Fibroblast of skin of abdomen (primary cell): Measurements from ENCODE around the gene PRM1. TPM values are rescaled to one million over a fixed set of nuclear protein-coding genes. Genes with fewer than 3 reads are reported as not detected.
A peak's percentile ranks its signal among the peaks of the same experiment; 100 is the strongest.

ENCODE experiments used
- DNase-seq: peaks from one replicate; pipeline ENCODE4 v3.0.0-alpha.2; 2013
- polyA plus RNA-seq, 2 experiments: library from polyadenylated mRNA; unstranded; fragments of 120-200 nt; gene quantifications; one replicate each; pipeline ENCODE4 v1.2.1, GENCODE V29; 2013; ENCODE audit not compliant: insufficient read length in 2 of 2

The PRM1 gene, protein sequence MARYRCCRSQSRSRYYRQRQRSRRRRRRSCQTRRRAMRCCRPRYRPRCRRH
- not detected for polyA plus RNA-seq (2013, experiment 1 of 2; ENCODE audit: insufficient read length)
- polyA plus RNA-seq (2013, experiment 2 of 2; ENCODE audit: insufficient read length), result not detected

DNA sequence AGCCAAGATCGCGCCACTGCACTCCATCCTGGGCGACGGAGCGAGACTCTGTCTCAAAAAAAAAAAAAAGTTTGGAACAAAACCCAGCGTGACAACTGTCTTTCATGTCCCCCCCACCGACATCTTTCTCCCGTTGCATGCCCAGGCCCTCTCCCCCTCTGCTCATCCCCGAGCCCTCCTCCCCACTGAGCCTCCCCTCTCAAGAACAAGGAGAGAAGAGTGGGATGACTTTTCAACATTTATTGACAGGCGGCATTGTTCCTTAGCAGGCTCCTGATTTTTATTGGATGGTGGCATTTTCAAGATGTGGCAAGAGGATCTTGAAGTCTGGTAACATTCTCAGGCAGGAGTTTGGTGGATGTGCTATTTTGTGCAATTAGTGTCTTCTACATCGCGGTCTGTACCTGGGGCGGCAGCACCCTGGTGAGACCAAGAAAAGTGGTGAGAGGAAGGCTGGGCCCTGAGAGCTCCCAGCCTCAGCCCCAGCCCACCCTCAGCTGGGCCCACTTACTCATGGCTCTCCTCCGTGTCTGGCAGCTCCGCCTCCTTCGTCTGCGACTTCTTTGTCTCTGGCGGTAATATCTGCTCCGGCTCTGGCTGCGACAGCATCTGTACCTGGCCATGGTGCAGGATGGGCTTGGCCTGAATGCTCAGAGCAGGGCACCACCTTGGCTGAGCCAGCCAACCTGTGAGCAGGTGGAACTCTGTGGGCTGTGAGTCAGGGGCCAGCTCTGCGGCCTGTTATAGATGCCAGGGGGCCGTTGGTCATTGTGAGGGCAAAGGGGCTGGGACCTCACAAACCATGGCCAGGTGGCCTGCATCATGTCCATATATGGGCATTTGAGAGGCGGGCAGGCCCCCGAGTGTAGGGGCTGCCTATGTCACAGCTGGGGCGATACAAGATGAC is at the start of gene PRM1:
TSS of gene PRM1 (minus strand) at position 715 of the 907 bp plus-strand sequence. CDS start at position 623, 92 bp downstream.
- DNase-seq, result no peak

DNA sequence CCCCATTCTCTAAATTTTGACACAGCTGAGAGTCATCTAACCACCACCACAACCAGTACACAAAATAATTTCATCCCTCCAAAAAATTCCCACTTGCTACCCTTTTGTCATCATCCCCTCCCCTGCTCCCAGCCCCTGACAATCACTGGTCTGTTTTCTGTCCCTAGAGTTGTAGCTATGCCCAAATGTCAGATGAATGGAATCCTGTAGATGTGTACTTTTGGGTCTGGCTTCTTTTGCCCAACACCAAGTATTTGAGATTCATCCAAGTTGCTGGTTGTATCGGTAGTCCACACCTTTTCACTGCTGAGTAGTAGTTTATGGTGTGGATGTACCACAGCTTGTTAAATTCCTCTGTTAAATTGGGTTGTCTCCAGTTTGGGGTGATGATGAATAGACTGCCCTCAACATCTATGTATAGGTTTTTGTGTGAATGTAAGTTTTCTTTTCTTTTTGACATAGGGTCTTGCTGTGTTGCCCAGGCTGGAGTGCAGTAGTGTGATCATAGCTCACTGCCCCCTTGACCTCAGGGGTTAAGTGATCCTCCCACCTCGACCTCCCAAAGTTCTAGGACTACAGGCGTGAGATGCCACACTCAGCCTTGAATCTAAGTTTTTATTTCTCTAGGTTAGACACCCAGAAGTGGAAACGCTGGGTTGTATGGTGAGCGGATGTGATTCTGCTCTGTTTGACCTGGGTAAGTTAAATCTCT is 49.6 kb upstream of the PRM1 start:
- DNase-seq, result no peak

DNA sequence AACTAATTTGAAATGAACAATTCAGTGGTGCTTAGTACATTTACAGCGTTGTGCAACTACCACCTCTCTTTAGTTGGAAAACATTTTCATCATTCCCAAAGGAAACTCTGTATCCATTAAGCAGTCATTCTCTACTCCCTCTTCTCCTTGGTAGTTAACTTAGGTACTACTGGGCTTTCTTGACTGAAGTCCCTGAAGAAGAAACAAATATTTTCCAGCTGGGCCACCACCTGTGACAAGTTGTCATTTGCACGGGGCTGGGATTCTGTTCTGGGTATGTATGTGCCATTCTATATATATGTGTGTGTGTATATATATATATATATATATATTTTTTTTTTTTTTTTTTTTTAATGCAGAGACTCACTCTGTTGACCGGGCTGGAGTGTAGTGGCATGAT is 48.8 kb upstream of the PRM1 start:
- no peak for DNase-seq

DNA sequence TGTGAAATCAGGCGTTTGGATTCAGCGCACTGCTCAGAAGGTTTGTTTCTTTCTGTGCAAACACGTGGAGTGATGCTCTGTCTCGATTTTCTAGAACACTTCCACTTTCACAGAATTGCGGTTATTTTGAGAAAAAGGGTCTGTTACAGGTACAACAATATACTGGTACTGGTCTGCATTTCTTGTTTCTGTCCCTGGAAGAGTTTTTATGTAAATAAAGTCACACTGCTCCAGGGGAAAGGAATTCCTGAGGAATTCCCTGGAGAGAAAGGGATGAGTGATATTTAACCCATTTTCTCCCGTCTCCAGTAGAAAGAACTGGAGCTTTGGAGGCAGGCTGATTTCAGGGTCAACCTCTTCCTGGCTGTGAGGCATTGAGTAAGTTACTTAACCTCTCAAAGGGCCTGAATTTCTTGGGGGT is 48.0 kb upstream of the PRM1 start:
- DNase-seq, result peak; percentile 59

DNA sequence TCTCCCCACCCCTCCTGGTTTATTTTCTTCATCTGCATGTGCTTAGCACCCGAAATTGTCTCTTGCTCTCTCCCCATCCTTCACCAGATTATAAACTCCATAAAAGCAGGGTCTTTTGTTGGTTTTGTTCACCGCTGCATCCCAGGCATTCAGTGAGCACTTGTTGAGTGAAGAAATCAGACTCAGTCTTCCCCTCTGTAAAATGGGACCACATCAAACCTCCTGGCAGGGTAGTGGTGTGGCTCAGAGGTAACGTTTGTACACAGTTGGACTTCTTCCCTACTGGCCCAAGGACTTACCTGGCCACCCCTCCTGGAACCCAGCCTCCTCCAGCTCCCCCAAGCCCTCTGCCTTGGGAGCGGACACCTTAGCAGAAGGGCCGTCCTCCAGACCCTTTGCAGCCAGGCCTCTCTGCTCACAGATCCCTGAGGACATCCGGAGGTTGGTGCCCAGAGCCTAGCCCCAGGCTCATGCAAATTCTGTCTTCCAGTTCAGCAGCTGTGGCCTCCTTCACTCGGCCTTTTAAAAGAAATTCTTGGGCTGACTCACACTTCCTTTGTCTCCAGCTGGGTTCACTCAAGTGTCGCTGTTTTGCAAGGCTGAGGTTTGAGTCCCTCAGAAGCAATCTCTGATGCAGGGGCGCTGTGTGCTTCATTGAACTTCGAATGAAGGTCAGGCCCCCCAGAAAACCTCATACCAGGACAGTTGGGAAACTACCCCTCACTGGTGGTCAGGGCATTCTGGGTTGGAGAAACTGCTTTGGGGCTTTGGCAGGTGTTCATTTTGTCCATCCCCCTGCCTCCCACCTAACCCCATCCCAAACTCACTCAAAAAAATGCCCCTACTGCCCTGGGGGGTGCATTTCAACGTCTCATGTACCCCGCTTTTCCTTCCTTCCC is 47.3 kb upstream of the PRM1 start:
- peak; percentile 95 for DNase-seq

DNA sequence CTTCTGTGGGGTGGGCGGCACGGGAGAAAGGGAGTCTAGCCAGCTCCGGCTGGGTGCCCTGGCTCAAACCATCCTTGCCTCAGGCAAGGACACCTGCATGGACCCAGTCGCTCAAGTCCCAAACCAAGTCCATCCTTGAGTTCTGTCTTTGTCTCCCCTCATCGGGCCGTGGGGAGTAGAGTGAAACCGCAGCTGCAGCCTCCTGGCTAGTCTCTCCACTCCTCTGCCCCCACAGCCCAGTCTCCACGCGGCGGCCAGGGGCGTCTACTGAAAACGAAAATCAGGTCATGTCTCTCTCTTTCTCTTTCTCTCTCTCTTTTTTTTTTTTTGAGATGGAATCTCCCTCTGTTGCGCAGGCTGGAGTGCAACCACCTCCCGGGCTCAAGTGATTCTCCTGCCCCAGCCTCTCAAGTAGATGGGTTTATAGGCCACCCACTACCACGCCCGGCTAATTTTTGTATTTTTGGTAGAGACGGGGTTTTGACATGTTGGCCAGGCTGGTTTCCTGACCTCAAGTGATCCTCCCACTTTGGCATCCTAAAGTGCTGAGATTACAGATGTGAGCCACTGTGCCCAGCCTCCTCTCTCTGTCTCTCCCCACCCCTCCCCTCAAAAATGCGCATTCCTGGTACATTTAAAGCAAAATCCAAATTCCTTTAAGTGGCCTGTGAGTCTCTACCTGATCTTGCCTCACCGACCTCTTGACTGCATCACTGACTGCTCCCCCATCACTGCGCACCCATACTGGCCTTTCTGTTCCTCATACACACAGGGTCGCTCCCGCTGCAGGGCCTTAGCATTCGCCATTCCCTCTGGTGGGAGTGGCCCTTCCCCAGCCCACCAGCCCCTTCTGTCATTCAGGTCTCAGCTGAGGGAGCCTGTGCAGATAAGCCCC is 46.4 kb upstream of the PRM1 start:
- no peak for DNase-seq

DNA sequence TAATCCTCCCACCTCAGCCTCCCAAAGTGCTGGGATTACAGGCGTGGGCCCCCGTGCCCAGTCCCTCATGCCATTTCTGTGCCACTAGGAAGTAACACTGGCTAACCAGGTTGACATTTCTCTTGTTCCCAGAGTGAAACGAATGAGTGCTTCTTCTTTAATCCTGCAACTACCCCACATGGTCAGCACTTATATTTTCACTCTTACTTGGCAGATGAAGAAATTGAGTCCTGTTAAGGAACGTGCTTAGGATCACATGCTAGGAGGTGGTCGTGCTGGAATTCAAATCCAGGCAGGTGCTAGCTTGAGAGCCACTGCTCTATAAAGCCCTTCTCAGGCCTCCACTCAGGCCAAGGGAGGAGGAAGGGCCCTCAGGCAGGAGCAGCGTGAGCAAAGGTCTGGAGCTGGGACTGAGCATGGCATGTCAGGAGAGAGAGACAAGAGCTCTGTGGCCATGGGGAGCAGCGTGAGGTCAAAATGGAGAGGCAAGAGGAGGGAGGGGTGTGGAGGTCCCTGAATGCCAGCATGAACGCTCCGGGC is 45.7 kb upstream of the PRM1 start:
- no peak for DNase-seq

DNA sequence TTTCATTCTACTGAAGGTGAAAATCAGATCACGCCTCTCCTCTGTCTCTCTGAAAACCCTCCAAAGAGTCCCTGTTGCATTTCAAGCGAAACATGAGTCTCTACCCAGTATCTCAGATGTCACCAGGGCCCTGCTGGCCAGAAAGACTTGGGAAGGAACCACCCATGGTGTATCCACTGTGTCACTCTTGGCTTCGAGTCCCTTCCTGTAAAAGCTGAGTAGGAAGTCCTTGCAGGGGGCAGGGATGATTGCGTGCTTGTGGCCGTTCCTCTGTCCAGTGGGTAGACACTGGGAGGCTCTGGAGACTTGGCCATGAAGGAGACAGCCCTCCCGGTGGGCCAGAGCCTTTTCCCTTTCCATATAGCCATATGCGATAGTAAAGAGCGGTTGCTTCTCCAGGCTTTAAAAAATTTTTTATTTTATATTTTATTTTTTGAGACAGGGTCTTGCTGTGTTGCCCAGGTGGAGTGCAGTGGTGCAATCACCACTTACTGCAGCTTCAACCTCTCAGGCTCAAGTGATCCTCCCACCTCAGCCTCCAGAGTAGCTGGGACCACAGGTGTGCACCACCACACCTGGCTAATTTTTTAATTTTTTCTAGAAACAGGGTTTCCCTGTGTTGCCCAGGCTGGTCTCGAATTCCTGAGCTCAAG is 45.1 kb upstream of the PRM1 start:
- DNase-seq, result no peak

DNA sequence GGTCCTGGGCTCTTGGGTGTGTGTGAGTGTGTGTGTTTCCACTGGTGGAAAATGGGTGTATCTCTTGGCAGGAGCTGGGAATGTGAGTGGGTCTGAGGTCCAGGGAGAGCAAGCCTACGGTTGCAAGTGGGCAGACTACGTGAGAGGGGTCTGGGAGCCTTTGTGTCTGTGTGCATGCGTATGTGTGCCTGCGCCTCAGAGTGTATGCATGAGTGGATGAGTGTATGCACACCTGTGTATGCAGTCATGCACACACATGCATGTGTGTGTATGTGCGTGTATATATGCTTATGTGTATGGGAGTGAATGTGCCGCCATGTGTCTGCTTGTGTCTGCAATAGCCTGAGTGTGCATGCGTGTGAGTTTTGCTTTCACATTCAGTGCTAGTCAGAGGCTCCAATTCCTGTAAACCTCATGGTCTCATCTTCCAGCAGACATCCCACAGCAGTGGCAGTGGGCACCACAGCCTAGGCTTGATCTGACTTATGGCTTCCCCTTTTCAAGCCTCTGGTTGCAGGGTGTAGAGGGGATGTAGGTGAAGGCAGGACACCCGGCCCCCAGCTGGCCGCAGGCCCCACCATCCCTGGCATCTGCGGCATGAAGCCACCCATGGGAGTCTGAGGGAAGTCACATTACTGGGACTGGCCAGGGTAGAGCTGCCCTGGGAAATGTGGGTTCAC is 44.4 kb upstream of the PRM1 start:
- no peak for DNase-seq

DNA sequence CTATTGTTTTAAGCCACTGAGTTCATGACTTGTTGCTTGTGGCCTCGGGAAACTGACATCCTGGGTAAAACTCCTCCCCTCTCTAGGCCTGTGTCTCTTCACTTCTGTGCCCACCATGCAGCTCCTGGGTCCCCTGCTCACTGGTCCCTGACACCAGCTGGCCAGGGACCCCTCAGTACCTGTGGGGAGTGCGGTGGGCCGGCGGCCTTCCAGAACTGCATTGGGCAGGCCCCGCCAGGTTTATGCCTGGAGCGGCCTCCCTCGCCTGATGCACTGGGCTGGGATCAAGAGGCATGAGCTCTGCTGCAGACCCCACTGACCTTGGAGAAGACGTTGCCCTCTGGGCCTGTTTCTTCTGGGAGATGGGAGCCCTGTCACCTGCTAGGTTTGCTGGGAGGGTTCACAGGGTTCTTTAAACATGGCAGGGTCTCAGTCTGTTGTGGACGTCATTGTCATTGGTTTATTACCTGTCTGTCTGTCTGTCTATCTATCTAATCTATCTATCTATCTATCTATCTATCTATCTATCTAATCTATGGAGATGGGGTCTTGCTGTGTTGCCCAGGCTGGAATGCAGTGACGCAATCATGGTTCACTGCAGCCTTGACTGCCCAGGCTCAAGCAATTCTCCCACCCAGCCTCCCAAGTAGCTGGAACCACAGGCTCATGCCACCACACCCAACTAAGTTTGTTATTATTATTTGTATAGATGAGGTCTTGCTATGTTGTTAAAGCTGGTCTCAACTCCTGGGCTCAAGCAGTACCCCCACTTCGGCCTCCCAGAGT is 42.6 kb upstream of the PRM1 start:
- DNase-seq, result no peak

DNA sequence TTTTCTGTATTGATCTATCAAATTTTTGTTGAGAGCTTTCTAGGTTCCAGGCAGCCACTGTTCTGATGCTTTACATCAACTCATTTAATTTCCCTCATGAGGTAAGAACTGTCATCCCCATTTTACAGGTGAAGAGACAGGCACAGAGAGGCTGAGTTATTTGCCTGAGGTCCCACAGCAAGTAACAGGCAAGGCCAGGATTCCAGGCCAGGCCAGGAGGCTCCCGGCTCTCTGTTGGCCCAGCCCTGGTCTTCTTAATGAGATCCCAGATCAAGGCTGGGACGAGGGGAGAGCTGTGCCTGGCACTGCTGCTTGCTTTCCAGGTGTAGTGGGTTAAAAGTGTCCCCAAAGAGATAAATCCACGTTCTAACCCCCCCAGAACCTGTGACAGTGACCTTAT is 41.7 kb upstream of the PRM1 start:
- DNase-seq, result no peak

DNA sequence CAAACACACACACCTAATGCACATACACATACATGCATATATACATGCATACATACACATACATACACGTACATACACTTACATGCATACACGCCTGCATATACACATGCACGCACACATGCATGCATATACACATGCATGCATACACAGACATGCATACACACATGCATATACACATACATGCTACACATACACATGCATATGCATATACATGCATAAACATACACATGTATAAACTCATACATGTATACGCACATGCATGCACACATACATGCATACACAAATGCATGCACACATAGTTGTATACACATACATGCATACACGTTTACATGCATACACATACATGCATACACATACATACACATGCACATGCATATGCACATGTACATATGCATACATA is 40.5 kb upstream of the PRM1 start:
- DNase-seq, result no peak

DNA sequence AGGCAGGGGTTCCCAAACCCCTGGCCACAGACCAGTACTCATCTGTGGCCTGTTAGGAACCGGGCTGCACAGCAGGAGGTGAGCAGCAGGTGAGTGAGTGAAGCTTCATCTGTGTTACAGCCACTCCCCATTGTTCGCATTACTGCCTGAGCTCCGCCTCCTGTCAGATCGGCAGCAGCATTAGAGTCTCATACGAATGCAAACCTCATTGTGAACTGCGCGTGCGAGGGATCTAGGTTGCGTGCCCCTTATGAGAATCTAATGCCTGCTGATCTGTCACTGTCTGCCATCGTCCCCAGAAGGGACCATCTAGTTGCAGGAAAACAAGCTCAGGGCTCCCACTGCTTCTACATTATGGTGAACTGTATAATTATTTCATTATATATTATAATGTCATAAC is 39.0 kb upstream of the PRM1 start:
- no peak for DNase-seq

DNA sequence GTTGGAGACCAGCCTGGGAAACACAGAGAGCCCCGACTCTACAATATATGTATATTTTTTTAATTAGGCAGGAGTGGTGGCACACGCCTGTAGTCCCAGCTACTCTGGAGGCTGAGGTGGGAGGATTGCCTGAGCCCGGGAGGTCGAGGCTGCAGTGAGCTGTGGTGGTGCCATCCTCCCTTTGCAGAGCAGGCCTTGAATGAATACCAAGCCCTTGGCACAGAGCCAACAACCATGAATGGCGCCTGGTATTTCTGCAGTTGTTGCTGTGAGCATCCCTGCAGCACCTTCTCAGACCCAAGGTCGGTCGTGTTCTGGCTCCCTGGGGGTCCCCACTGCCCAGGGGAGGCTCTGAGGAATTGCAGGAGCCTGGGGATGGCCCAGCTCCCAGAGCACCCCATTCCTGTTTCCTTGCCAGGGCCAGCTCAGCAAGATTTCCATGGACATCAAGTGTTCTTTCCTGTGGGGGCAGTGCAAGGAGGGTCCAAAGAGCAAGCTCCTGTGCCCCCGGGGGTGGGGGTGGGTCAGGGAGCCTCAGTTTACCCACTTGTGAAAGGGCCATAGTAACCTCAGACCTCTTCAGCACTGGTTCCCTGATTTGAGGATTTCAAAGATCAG is 38.5 kb upstream of the PRM1 start:
- DNase-seq, result no peak

DNA sequence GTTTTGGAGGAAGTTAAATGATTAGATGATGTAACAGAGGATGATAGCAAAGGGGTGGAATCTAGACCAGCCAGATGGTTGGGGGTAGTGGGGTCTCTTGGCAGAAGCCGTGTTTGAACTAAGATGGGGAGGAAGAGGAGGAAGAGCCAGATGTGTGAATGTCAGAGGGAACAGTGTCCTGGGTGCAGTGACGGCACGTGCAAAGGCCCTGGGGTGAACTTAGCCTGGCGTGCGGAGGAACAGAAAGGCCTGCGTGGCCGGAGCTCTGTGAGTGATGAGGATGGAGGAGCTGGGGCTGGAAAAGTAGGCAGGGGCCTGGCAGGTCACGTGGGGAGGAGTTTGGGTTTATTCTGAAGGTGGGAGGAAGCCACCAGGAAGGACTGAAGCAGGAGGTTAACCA is 37.7 kb upstream of the PRM1 start:
- no peak for DNase-seq

DNA sequence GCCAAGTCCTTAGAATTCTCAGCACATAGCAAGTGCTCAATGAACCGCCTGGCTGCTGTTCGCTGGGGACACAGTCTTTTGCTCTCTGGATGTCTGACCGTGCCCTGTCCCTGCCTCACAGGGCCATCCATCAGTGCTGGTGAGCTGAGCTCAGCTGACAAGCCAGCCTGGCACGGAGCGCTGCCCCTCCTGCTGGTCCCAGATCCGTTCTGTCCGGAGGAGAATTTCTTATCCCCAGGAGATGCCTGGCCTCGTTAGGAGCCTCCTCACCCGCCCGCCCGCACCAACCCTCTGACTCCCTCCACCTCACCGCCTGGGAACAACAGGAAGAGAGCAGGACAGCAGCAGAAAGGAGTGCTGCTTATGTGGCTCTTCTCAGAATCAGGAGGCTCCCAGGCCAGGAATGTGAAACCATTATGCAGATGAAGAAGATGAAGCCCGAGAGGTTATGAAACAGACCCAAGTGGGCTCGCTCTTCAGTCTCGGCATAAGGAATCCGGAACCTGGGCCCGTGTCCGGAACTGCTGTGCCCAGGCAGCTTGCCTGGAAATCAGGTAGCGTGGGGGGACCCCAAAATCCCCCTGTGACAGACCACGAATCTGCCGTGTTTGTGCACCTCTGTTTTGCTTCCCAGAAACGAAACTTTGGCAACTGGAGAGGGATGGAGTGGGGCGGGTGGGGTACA is 35.3 kb upstream of the PRM1 start:
- DNase-seq, result peak; percentile 39

DNA sequence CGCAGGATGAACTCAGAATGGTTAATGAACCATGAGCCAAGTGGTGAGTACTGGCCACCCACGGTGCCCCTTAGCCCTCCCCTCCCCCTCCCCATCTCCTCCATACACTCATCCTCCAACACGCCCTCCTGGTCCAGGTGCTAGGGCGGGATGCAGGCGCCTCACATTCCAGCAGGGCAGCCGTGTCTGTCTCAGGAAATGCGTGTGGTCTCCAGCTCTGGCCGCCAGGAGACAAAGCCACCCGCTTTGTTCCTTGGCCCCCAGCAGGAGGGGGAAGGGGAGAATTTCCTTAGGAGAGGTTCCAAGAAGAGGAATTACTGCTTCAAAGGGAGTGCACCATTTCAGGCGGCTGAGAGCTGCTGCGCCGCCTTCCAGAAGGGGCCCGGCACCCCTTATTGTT is 34.4 kb upstream of the PRM1 start:
- DNase-seq, result peak; percentile 90

DNA sequence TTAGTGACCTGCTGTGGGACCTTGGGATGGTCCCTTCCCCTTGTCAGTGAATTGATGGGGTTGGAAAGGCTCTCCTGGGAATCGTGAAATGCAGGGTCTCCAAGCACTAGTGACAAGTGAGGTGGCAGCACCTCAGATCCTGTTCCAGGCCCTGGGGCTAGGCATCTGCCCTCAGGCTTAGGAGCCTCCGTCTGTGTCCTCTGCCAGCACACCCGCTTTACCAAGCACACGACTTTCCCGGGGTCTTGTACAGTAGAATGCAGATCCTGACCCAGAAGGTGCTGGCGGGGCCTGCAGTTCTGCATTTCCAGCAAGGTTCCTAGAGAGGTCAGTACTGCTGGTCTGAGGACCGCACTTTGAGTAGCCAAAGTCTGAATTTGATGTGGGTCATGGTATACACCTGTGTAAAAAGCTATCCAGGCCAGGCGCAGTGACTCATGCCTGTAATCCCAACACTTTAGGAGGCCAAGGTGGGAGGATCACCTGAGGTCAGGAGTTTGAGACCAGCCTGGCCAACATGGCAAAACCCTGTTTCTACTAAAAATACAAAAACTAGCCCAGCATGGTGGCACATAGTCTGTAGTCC is 33.3 kb upstream of the PRM1 start:
- DNase-seq, result no peak
